Measurements from ENCODE around the gene C16orf89.

GRCh38 chr16:5069048-5069447, 3.3 kb upstream of the C16orf89 start:
- TF ChIP-seq POLR2A (IDR thresholded peaks at IDR 0.05; ENCODE audit: borderline replicate concordance, extremely low read depth, insufficient read depth, insufficient read length) (no peak), ELF1 (IDR thresholded peaks at IDR 0.05; ENCODE audit: borderline replicate concordance, low read depth) (no peak), CTCF (IDR thresholded peaks at IDR 0.05 in 2 of 3, conservative IDR thresholded peaks at IDR 0.05 in 1 of 3; ENCODE audit: borderline replicate concordance in 1 of 3, insufficient read depth in 1 of 3, low read depth in 2 of 3, low read length in 2 of 3) (no peak), POLR2AphosphoS5 (IDR thresholded peaks at IDR 0.05; ENCODE audit: low read depth, low read length) (no peak), REST (IDR thresholded peaks at IDR 0.05; ENCODE audit: low read depth) (no peak), EZH2phosphoT487 (IDR thresholded peaks at IDR 0.05; ENCODE audit: borderline replicate concordance) (no peak), FOSL1 (IDR thresholded peaks at IDR 0.05; ENCODE audit: low read depth) (no peak), EZH2 (IDR thresholded peaks at IDR 0.05) (no peak)
